ENCODE results near the gene PDHX.

PDHX gene

GRCh38 chr11:34997952-34998528 is 81.6 kb downstream of the PDHX start:
- Histone ChIP-seq H3K27ac (ENCODE audit: low read length) (no peak overlapping the region), H3K4me3 (ENCODE audit: low read depth in 1 of 2, low read length in 2 of 2) (no peak overlapping the region), H3K36me3 (ENCODE audit: control insufficient read depth in 1 of 2, insufficient read depth in 2 of 2, low read length in 2 of 2) (peaks cover 6 to 12% of the 10 kb centered on the region in 2 donors), H3K27me3 (ENCODE audit: low read depth, low read length) (no peaks in the 10 kb centered on the region), H3K9me3 (ENCODE audit: control insufficient read depth in 1 of 2, low read length in 2 of 2) (no peaks in the 10 kb centered on the region), H3K4me1 (ENCODE audit: control insufficient read depth in 1 of 2, insufficient read depth in 2 of 2, low read length in 2 of 2) (peaks cover 0 to 3% of the 10 kb centered on the region in 2 donors)

GRCh38 chr11:34999453-34999852 is 83.0 kb downstream of the PDHX start:
- peaks cover 5 to 6% of the 10 kb centered on the region in 2 donors for H3K36me3 ChIP-seq (ENCODE audit: control insufficient read depth in 1 of 2, insufficient read depth in 2 of 2, low read length in 2 of 2)
- H3K27ac ChIP-seq (ENCODE audit: low read length) = no peak overlapping the region
- no peaks in the 10 kb centered on the region for H3K27me3 ChIP-seq (ENCODE audit: low read depth, low read length)
- H3K9me3 ChIP-seq (ENCODE audit: control insufficient read depth in 1 of 2, low read length in 2 of 2) = no peaks in the 10 kb centered on the region
- peaks cover 0 to 3% of the 10 kb centered on the region in 2 donors for H3K4me1 ChIP-seq (ENCODE audit: control insufficient read depth in 1 of 2, insufficient read depth in 2 of 2, low read length in 2 of 2)
- no peak overlapping the region for H3K4me3 ChIP-seq (ENCODE audit: low read depth in 1 of 2, low read length in 2 of 2)

- Histone ChIP-seq H3K9me3 (ENCODE audit: control insufficient read depth in 1 of 2, low read length in 2 of 2) (no peaks in the 10 kb centered on the region), H3K27ac (ENCODE audit: low read length) (no peak overlapping the region), H3K27me3 (ENCODE audit: low read depth, low read length) (no peaks in the 10 kb centered on the region), H3K4me1 (ENCODE audit: control insufficient read depth in 1 of 2, insufficient read depth in 2 of 2, low read length in 2 of 2) (peaks cover 0 to 7% of the 10 kb centered on the region in 2 donors), H3K36me3 (ENCODE audit: control insufficient read depth in 1 of 2, insufficient read depth in 2 of 2, low read length in 2 of 2) (no peaks in the 10 kb centered on the region), H3K4me3 (ENCODE audit: low read depth in 1 of 2, low read length in 2 of 2) (no peak overlapping the region)
Observed at GRCh38 chr11:35003186-35003585, 86.8 kb downstream of the PDHX start.

- Histone ChIP-seq H3K4me1 (ENCODE audit: control insufficient read depth in 1 of 2, insufficient read depth in 2 of 2, low read length in 2 of 2) (peaks cover 0 to 7% of the 10 kb centered on the region in 2 donors), H3K27ac (ENCODE audit: low read length) (no peak overlapping the region), H3K4me3 (ENCODE audit: low read depth in 1 of 2, low read length in 2 of 2) (no peak overlapping the region), H3K36me3 (ENCODE audit: control insufficient read depth in 1 of 2, insufficient read depth in 2 of 2, low read length in 2 of 2) (no peaks in the 10 kb centered on the region), H3K27me3 (ENCODE audit: low read depth, low read length) (no peaks in the 10 kb centered on the region), H3K9me3 (ENCODE audit: control insufficient read depth in 1 of 2, low read length in 2 of 2) (no peaks in the 10 kb centered on the region)
Observed at GRCh38 chr11:35003658-35004057, 87.2 kb downstream of the PDHX start.

GRCh38 chr11:35005141-35005780 is 88.8 kb downstream of the PDHX start:
- Histone ChIP-seq H3K4me1 (ENCODE audit: control insufficient read depth in 1 of 2, insufficient read depth in 2 of 2, low read length in 2 of 2) (peaks cover 0 to 4% of the 10 kb centered on the region in 2 donors), H3K27ac (ENCODE audit: low read length) (no peak overlapping the region), H3K4me3 (ENCODE audit: low read depth in 1 of 2, low read length in 2 of 2) (no peak overlapping the region)

GRCh38 chr11:35006389-35007128 is 90.1 kb downstream of the PDHX start:
- Histone ChIP-seq H3K4me1 (ENCODE audit: control insufficient read depth in 1 of 2, insufficient read depth in 2 of 2, low read length in 2 of 2) (peaks cover 0 to 4% of the 10 kb centered on the region in 2 donors), H3K27me3 (ENCODE audit: low read depth, low read length) (no peaks in the 10 kb centered on the region), H3K4me3 (ENCODE audit: low read depth in 1 of 2, low read length in 2 of 2) (no peak overlapping the region), H3K9me3 (ENCODE audit: control insufficient read depth in 1 of 2, low read length in 2 of 2) (no peaks in the 10 kb centered on the region), H3K27ac (ENCODE audit: low read length) (peak overlapping the region; percentile 14), H3K36me3 (ENCODE audit: control insufficient read depth in 1 of 2, insufficient read depth in 2 of 2, low read length in 2 of 2) (no peaks in the 10 kb centered on the region)

More at GRCh38 chr11:35005141-35005780, 88.8 kb downstream of the PDHX start:
- H3K36me3 ChIP-seq (ENCODE audit: control insufficient read depth in 1 of 2, insufficient read depth in 2 of 2, low read length in 2 of 2) = no peaks in the 10 kb centered on the region
- H3K27me3 ChIP-seq (ENCODE audit: low read depth, low read length) = no peaks in the 10 kb centered on the region
- no peaks in the 10 kb centered on the region for H3K9me3 ChIP-seq (ENCODE audit: control insufficient read depth in 1 of 2, low read length in 2 of 2)

- H3K4me3 ChIP-seq (ENCODE audit: low read depth in 1 of 2, low read length in 2 of 2) = no peak overlapping the region
- H3K9me3 ChIP-seq (ENCODE audit: control insufficient read depth in 1 of 2, low read length in 2 of 2) = no peaks in the 10 kb centered on the region
- peaks cover 0 to 4% of the 10 kb centered on the region in 2 donors for H3K4me1 ChIP-seq (ENCODE audit: control insufficient read depth in 1 of 2, insufficient read depth in 2 of 2, low read length in 2 of 2)
- H3K36me3 ChIP-seq (ENCODE audit: control insufficient read depth in 1 of 2, insufficient read depth in 2 of 2, low read length in 2 of 2) = no peaks in the 10 kb centered on the region
- no peak overlapping the region for H3K27ac ChIP-seq (ENCODE audit: low read length)
- no peaks in the 10 kb centered on the region for H3K27me3 ChIP-seq (ENCODE audit: low read depth, low read length)
Observed at GRCh38 chr11:35007277-35007676, 90.9 kb downstream of the PDHX start.

GRCh38 chr11:35009191-35009943 is 92.9 kb downstream of the PDHX start:
- H3K9me3 ChIP-seq (ENCODE audit: control insufficient read depth in 1 of 2, low read length in 2 of 2) = no peaks in the 10 kb centered on the region
- peaks cover 0 to 4% of the 10 kb centered on the region in 2 donors for H3K4me1 ChIP-seq (ENCODE audit: control insufficient read depth in 1 of 2, insufficient read depth in 2 of 2, low read length in 2 of 2)
- H3K4me3 ChIP-seq (ENCODE audit: low read depth in 1 of 2, low read length in 2 of 2) = no peak overlapping the region

GRCh38 chr11:35009944-35010342 is 93.5 kb downstream of the PDHX start:
- no peak overlapping the region for H3K4me3 ChIP-seq (ENCODE audit: low read depth in 1 of 2, low read length in 2 of 2)
- H3K27ac ChIP-seq (ENCODE audit: low read length) = no peak overlapping the region
- no peaks in the 10 kb centered on the region for H3K36me3 ChIP-seq (ENCODE audit: control insufficient read depth in 1 of 2, insufficient read depth in 2 of 2, low read length in 2 of 2)
- H3K27me3 ChIP-seq (ENCODE audit: low read depth, low read length) = no peaks in the 10 kb centered on the region
- no peaks in the 10 kb centered on the region for H3K9me3 ChIP-seq (ENCODE audit: control insufficient read depth in 1 of 2, low read length in 2 of 2)
- peaks cover 0 to 4% of the 10 kb centered on the region in 2 donors for H3K4me1 ChIP-seq (ENCODE audit: control insufficient read depth in 1 of 2, insufficient read depth in 2 of 2, low read length in 2 of 2)

More at GRCh38 chr11:35009191-35009943, 92.9 kb downstream of the PDHX start:
- Histone ChIP-seq H3K27me3 (ENCODE audit: low read depth, low read length) (no peaks in the 10 kb centered on the region), H3K36me3 (ENCODE audit: control insufficient read depth in 1 of 2, insufficient read depth in 2 of 2, low read length in 2 of 2) (no peaks in the 10 kb centered on the region), H3K27ac (ENCODE audit: low read length) (no peak overlapping the region)

- Histone ChIP-seq H3K9me3 (ENCODE audit: control insufficient read depth in 1 of 2, low read length in 2 of 2) (no peaks in the 10 kb centered on the region), H3K4me3 (ENCODE audit: low read depth in 1 of 2, low read length in 2 of 2) (no peak overlapping the region), H3K27me3 (ENCODE audit: low read depth, low read length) (no peaks in the 10 kb centered on the region), H3K4me1 (ENCODE audit: control insufficient read depth in 1 of 2, insufficient read depth in 2 of 2, low read length in 2 of 2) (peaks cover 0 to 4% of the 10 kb centered on the region in 2 donors), H3K27ac (ENCODE audit: low read length) (no peak overlapping the region), H3K36me3 (ENCODE audit: control insufficient read depth in 1 of 2, insufficient read depth in 2 of 2, low read length in 2 of 2) (no peaks in the 10 kb centered on the region)
Observed at GRCh38 chr11:35010654-35011053, 94.2 kb downstream of the PDHX start.

- H3K27ac ChIP-seq (ENCODE audit: low read length) = no peak overlapping the region
Observed at GRCh38 chr11:35011389-35011788, 95.0 kb downstream of the PDHX start.

More at GRCh38 chr11:35011389-35011788, 95.0 kb downstream of the PDHX start:
- Histone ChIP-seq H3K27me3 (ENCODE audit: low read depth, low read length) (no peaks in the 10 kb centered on the region), H3K36me3 (ENCODE audit: control insufficient read depth in 1 of 2, insufficient read depth in 2 of 2, low read length in 2 of 2) (no peaks in the 10 kb centered on the region), H3K4me3 (ENCODE audit: low read depth in 1 of 2, low read length in 2 of 2) (no peak overlapping the region), H3K4me1 (ENCODE audit: control insufficient read depth in 1 of 2, insufficient read depth in 2 of 2, low read length in 2 of 2) (peaks cover 0 to 4% of the 10 kb centered on the region in 2 donors), H3K9me3 (ENCODE audit: control insufficient read depth in 1 of 2, low read length in 2 of 2) (no peaks in the 10 kb centered on the region)
